NCI-H82 (cell line): ENCODE measurements around the gene FOCAD.
"Not testable (repeated sequence)": the region's sequence is repeated elsewhere in the genome, so short reads cannot be mapped to it uniquely, and the experiment has no call there.

Experiments
- DNase-seq: peaks from one replicate; lab custom pipeline; 2025; lab: John Stamatoyannopoulos, UW

The FOCAD gene

GRCh38 chr9:20974191-20974938, 290.3 kb downstream of the FOCAD start:
- not testable (repeated sequence) for DNase-seq

DNA sequence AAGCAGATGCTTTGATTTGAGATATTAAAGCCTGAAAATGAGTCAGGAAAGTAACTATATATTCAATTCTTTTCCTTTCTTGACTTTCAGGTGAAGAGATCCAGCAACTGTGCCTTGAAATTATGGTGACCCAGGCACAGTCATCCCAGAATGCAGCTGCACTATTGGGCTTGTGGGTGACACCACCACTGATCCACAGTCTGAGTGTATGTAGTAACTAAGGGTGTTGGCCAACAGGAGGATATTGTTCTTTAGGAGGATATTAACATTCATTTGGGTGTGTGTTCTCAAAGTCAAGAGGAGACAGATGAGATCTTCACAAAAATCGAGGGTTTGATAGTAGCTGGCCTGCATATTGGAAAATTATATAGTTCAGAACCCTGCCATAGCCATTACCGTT, 294.2 kb downstream of the FOCAD start:
- no peak for DNase-seq

- DNase-seq, result no peak
Observed at GRCh38 chr9:20980832-20981455, 296.9 kb downstream of the FOCAD start.

DNA sequence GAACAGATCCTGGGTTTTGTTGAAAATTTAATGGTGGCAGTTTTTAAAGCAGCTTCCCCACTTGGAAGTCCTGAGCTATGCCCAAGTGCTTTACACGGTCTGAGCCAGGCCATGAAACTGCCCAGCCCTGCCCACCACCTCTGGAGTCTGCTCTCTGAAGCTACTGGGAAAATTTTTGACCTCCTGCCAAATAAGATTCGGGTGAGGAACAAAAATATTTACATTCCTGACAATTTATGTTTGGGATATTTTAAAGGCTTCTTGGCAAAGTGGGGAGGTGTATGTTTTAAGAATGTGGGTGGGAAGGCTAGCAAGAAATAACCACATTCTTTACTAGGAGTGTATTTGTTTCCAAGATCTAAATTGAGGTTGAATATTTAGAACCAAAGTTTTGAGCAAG, 297.4 kb downstream of the FOCAD start:
- no peak for DNase-seq

GRCh38 chr9:20984506-20984905, 300.4 kb downstream of the FOCAD start:
- DNase-seq, result no peak

DNA sequence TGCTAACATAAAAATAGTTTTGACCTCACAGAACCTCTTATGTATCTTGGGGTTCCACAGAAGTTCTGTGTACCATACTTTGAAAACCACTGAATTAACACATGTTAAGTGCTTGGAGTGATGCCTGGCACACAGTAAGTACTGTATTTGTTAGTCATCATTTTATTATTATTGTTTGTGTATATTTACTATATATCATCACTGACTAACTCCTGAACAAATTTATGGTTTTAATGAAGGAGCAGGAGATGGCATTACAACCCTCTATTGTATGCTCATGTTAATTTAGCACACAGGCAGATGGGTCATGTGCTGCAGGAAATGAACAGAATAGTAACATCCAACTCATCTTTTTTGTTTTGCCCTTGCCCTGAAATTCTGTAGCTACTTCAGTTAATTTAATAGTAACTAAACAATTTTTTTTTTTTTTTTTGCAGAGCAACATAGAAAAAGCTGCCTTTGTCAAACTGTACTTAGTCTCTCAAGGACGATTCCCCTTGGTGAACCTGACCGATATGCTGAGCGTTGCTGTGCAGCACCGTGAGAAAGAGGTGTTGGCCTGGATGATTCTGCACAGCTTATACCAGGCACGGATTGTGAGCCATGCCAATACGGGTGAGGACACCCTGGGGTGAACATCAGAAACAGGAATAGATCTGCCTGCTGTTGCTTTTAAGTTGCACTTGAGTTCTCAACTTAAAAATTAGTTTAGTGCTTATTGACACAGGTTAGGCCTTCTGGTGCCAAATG, 302.0 kb downstream of the FOCAD start:
- DNase-seq, result no peak

DNA sequence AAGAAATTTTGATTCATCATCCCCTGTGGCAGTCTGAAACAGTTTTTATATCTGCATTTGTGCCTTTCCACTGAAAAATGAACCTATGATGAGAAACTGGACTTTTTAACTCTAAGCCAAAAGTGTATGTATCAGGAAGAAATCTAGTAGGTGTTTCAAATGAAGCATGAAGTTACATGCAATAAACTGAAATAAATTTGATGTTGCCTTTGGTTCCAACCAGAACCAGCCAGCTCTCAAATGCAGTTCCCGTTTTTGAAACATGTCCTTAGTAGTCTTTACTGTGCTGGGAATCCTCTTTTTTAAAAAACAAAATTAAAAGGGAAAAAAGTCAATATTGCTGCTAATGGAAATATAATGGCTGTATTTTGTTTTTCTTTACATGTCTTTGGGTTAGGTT, 303.5 kb downstream of the FOCAD start:
- no peak for DNase-seq

DNA sequence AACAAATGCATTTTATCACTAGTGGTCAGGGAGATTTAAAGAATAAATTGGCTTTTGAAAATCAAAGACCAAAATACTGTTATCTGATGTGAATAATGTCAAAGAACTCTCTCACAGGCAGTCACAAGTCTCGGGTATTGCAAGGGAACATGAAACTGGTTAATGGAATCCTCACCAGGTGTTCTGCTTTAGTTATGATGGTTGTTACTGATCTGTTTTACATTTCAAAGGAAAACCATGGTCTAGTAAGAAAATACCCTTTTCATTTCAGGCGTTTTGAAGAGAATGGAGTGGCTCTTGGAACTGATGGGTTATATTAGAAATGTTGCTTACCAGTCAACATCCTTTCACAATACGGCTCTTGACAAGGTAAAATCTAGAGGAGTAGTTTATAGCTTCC, 304.0 kb downstream of the FOCAD start:
- DNase-seq, result no peak

DNA sequence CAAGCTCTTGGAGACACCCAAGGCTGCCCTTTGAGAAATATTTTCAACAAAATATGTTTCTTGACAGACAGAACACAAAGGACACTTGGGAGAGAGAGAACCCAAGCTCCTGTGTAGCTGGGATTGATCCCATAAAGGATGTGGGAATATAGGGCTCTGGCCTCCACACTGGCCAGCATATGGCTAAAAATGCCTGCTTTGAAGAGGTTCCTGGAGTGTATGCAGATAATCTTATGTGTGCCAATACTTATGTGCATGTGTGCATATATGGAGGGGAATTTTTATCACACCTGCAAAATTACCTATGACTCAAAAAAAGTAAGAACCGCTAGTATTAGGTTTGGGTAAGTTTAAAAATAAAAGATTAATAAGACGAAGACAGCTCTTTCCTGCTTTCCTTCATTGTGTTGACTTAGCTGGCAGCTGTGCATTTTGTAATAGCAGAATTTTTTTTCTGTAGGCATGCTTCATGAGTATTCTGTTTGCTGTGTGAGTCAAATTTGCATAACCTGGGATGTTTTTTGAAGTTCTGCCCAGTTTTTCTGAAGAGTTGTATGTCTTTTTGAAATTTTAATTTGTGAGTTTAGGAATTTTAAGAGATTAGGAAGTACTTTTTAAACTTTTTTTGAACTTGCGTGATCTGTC, 304.7 kb downstream of the FOCAD start:
- DNase-seq, result no peak

DNA sequence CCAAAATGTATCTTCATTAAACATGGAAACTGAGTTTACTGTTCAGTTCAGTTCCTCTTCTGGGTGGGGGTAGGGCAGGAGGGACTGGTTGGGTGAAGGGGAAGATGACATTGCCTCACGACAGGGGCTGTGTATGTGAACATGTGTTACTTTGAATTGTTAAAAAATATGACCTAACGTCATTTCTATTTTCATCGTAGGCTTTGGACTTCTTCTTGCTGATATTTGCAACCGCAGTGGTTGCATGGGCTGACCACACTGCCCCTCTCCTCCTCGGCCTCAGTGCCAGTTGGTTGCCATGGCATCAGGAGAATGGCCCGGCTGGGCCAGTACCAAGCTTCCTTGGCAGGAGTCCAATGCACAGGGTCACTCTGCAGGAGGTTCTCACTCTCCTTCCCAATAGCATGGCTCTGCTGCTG, 305.9 kb downstream of the FOCAD start:
- DNase-seq, result no peak

- no peak for DNase-seq
Observed at GRCh38 chr9:20990867-20991266, 306.8 kb downstream of the FOCAD start.

DNA sequence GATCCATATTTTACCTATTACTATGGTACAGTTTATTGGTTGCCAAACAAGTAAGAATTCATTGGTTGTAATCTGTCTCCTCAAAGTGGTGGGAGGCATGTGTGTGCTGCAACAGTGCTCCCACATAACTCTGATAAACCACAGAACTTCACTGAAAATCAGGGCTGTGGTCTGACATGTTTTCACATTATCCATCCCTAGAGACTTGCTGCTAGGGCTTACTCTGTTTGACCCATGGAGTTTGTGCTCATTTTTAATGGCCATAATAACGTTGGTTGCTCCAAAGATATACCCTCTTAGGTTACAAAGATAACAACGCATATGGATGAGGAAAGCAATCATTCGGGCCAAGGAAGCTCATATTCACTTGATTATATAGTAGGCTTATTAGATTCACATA, 310.4 kb downstream of the FOCAD start:
- no peak for DNase-seq

DNA sequence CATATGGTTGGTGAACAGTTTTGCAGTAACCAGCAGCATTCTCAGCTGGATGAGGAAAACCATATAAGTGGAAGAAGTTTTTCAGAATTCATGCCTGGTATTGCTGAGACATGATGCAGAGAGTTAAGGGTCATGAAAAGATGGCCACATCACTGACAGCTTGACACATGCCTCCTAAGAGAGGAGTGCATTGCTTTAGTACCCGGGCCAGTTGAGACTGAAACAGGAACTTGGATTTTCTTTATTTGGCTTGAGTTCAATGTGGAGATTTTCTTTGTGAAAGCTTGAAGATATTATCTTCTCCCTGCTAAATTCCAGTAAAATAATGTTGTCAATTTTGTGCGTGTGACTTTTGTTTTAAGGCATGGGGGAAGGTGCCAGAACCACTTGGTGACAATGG, 311.6 kb downstream of the FOCAD start:
- no peak for DNase-seq

DNA sequence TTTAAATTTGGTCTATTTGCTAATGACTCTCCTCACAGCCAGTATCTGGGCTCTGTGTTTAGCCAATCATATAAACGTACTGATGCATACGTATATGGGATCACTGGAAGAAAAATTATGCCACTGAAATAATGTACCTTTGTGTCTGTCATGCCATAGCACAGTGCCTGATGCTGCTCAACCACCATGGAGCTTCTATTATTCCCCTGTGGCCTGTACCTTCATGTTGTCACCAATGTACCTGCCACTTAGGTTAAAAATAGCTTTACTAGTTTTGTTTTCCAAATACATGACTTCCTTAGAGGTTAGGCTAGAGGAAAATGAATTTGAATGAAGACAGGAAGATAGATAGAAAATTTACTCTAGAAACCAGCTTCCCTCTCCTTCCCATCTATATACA, 312.8 kb downstream of the FOCAD start:
- DNase-seq, result no peak

- DNase-seq, result no peak
Observed at GRCh38 chr9:20997503-20998076, 313.5 kb downstream of the FOCAD start.

DNA sequence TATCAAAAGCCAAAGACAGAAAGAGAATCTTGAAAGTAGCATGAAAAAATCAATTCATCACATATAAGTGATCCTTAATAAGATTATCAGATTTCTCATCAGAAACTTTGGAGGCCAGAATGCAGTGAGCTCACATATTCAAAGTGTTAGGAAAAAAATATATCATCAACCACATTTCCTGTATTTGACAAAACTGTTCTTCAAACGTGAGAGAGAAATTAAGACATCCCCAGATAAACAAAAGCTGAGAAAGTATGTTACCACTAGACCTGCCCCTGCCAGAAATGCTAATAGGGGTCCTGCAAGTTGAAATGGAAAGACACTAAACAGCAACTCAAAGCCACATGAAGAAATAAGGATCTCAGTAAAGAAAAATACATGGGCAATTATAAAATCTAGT, 317.5 kb downstream of the FOCAD start:
- DNase-seq, result no peak

- no peak for DNase-seq
Observed at GRCh38 chr9:21002040-21002439, 318.0 kb downstream of the FOCAD start.

DNA sequence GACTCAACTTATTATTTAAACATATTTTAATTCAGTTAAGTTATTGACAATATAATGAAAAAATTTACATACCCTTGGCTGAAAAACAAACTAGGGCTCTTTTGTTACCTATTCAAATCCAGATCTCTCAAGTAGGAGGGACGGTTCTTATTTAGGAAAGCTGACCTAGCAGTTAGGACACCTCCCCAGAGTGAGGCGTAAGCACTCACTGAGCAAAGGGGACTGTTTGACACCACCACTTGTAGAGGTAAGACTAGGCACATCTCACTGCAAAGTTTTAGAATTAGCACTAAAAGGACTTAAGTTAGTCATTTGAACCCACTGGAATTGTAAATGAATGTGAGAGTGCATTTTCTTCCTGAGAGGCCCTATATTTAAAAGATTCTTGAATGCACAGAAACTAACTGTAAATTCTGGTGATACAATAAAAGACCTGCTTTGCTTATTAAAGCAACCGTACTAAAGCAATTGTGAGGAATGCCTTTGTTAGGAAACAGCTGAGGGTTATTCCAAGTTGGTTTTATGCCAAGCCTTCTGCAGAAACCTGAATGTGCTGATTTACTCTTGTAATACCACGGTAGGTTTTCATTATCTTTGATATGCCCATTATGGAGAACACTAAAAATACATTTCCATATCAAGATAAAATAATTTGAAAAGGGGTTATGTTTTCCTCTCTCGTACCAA, 331.2 kb downstream of the FOCAD start:
- DNase-seq, result no peak

DNA sequence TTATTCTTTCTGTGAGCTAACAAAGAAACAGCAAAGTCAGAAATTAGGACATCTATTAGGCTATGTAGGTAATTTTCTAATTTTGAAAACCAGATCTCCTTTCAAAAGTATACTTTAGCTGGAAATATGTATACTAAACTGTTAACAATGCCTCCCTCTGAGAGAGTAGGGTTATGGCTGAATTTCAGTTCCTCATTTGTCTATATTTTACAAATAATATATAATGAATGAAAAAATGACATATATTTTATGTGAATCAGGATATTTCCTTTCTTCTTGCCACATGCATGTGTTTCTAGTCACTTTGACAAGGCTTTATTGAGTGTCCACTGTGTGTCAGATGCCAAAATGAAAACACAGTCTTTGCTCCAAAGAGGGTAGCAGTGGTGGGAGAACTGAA, 331.9 kb downstream of the FOCAD start:
- DNase-seq, result no peak

- DNase-seq, result no peak
Observed at GRCh38 chr9:21016701-21017491, 332.8 kb downstream of the FOCAD start.

DNA sequence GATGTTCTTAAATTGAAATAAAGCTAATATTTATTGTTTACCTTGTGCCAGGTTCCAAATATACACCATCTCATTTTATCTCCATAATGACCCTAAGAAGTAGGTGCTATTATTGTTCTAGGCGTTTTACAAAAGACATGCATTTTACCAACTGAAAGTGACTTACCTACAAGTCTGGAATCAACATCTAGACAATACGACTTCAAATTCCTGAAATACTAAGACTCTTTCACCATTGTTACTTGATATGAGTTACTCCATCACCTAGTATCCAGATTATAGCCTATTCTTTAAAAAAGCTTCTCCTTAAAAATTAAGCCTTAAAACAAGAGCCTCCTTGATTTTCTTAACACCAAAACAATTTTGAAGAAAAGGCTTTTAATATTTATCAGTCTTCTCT, 334.1 kb downstream of the FOCAD start:
- no peak for DNase-seq
